ENCODE measurements around the gene FBXO41.
"Not testable (repeated sequence)": the region's sequence is repeated elsewhere in the genome, so short reads cannot be mapped to it uniquely, and the experiment has no call there.

Gene FBXO41

DNA sequence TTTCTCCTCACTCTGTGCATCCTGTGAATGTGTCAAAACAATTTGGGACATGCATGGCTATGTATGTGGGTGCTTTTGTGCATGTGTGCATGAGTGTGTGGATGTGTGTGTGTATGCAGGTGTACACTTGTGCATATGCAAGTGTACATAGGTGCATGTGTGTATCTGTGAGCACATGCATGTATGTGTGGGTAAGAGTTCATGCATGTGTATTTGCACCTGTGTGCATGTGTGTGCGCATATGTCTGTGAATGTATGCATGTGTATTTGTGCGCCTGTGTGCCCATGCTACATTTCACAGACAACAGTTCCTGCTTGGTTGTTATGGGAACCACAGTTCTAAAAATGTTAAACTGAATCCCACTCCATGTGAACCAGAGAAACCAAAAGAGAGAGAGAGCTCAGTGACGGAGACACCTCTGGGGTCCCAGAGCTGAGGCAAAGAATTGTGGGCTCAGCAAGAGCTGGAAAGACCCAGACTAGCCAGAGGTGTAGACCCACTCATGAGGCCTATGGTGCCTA lies 1.9 kb upstream of the FBXO41 start:
- DNase-seq (ENCODE audit: low spot score) = no peak

GRCh38 chr2:73285159-73285739 lies 971 bp upstream of the FBXO41 start:
- DNase-seq (ENCODE audit: low spot score) = no peak

- DNase-seq (ENCODE audit: low spot score) = no peak
Observed at GRCh38 chr2:73283545-73284295, 558 bp downstream of the FBXO41 start.

- no peak for DNase-seq (ENCODE audit: low spot score)
Observed at GRCh38 chr2:73282924-73283544, 1.2 kb downstream of the FBXO41 start.

DNA sequence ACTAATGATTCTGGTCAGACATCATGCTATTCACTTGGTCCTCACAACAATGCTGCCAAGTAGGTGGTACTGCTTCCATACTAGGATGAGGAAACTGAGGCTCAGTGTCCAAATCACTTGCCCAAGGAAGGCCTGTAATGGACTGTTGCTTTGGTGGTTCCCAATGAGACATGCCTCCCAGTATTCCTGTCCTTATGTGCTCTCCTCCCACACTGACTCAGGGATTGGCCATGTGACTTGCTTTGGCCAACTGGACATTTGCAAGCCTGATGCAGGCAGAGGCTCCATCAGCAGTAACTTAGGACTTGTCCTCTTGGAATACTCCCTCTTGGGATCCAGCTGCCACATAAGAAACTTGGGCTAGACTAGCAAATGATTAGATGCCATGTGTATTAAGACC lies 3.0 kb downstream of the FBXO41 start:
- DNase-seq (ENCODE audit: low spot score) = no peak

- DNase-seq (ENCODE audit: low spot score) = no peak
Observed at GRCh38 chr2:73279852-73280251, 4.4 kb downstream of the FBXO41 start.

GRCh38 chr2:73272270-73272669 lies 12.0 kb downstream of the FBXO41 start:
- DNase-seq (ENCODE audit: low spot score) = no peak

- DNase-seq (ENCODE audit: low spot score) = no peak
Observed at GRCh38 chr2:73269686-73270465, 14.4 kb downstream of the FBXO41 start.

GRCh38 chr2:73268830-73269685 lies 15.2 kb downstream of the FBXO41 start:
- DNase-seq (ENCODE audit: low spot score) = no peak

DNA sequence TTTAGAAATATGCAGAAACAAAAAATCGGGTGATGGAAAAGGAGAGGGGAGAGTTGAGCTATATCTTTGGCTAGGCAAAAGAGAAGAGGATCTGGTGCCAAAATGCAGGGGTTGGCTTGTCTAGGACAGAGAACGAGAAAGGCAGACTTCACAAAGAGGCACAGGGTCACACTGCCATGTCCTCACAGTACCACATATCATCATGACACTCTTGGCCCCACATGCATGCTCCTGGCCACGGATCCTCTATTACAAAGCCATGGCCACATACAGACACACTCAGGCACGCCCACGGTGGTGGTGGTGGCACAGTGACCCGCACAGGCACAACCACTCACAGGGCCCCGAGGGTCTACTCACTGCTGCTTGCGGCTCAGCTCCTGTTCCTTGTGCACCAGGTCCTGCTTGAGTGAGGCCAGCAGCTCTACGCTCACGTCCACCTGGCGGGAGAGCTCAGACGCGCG lies 15.9 kb downstream of the FBXO41 start:
- DNase-seq (ENCODE audit: low spot score) = no peak

GRCh38 chr2:73267008-73267407 lies 17.3 kb downstream of the FBXO41 start:
- no peak for DNase-seq (ENCODE audit: low spot score)

GRCh38 chr2:73266061-73266901 lies 18.0 kb downstream of the FBXO41 start:
- DNase-seq (ENCODE audit: low spot score) = no peak

DNA sequence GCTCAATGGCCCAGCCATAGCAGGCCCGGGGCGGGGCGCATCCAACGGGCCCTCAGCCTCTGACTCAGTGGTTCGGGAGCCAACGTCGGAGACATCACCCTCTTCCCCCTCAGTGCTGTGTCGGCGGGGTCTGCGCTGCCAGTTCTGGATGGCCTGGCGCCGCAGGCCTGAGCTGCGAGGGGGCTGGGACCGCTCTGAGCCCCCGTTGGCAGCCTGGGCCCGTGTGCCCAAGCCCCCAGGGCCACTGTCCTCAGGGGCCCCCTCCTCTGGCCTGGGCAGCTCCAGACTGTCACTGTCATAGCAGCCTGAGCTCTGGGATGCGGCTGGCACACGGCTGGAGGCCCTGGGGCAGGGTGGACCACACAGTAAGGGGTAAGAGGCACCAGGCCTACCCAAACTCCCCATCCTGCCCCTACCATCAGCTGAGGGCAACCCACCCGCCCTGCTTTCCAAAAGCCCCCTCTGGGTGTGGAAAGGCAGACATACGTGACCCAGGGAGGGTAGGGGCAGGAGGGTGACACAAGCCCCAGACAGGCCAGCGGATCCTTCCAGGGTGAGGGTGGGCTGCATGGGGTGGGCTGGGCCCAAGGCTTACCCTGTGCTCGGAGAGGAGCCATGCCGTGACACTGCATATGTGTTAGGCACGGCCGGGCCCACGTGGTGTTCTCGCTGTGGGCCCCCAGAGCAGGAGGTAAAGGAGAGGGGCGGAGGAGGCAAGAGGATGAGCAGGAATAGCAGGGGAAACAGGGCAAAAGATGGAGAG lies 18.8 kb downstream of the FBXO41 start:
- DNase-seq (ENCODE audit: low spot score) = no peak

GRCh38 chr2:73264783-73265182 lies 19.5 kb downstream of the FBXO41 start:
- no peak for DNase-seq (ENCODE audit: low spot score)

DNA sequence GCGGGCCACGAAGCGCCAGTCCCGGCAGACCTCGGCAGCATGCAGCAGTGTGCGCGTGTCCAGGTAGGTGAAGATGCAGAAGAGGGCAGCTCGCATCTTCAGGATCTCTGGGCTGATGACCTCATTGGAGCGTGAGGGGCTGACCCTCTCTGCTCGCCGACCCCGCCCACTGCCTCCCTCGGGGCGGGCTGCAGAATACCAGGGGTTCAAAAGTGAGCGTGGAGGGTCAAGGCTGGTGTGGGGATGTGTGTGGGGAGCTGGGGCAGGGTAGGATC lies 20.0 kb downstream of the FBXO41 start:
- no peak for DNase-seq (ENCODE audit: low spot score)

DNA sequence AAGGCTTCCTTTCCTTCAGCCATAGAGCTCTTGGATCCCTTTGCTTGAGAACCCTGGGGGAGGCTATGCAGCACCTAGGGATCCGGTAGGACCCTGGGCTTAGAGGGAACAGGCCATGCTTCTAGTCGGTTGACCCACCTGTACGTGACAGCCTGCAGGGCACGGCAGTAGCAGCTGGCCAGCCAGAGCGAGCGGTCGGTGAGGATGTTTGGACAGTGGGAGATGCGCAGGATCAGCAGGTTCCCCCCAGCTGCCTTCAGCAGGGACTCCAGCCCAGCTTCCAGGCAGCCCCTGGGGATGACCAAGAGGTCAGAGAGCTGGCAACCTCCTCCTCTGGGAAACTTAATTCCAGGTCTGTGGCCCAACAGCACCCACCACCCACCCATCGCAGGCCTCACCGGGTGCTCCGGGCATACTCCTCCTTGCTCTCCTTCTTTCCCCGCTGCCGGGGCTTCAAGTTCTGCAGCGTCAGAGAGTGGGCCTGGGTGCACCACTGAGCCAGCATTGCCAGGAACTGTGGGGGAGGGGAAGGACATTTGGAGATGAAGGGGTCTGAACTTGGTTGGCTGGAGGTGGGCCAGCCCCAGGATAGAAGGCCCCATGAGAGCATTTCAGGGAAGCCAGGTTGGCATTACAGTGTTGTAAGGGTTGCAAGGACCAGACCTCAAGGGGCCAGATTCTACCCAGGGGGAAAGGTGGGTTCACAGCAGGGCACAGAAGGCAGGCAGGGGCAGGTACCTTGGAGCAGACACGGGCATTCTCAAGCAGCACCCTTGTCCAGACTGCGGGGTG lies 20.5 kb downstream of the FBXO41 start:
- no peak for DNase-seq (ENCODE audit: low spot score)

DNA sequence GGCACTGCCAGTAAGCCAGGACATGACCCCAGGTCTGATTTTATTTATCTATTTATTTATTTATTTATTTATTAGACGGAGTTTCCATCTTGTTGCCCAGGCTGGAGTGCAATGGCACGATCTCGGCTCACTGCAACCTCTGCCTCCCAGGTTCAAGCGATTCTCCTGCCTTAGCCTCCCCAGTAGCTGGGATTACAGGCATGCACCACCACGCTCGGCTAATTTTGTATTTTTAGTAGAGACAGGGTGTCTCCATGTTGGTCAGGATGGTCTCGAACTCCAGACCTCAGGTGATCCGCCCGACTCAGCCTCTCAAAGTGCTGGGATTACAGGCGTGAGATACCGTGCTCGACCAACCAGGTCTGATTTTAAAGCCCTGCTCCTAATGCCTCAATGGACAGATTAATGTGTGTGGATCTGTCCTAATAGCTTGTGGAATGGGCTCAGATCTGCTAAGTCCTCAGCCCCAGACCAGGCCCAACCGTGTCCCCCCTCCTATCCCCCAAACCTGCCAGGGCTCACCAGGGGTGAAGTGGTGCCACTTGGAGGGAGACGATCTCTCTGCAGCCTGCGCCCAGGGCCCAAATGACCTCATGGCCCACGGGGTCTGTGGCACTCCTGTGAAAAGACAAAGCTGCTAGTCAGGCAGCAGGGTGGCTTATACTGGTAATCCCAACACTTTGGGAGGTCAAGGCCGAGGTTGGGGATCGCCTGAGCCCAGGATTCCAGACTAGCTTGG lies 21.4 kb downstream of the FBXO41 start:
- not testable (repeated sequence) for DNase-seq (ENCODE audit: low spot score)

DNA sequence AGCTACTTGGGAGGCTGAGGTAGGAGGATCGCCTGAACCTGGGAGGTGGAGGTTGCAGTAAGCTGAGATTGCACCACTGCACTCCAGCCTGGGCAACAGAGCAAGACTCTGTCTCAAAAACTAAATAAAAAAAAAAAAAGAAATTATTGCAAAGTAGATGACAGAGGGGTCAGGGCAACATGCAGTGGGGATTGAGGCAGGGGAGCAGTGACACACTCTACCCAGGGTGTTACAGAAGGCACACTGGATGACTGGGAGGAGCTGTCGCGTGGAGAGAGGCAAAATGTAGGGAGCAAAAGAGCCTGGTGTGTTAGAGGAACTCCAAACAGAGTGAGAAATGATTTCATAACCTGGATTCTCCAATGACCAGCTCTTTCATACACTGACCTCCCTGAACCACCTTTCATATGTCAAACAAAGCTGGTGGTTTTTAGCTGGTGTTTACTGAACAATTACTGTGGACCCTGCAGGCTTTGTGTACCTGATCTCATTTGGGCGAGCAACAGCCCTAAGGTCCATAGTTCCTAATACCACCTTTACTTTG lies 22.1 kb downstream of the FBXO41 start:
- DNase-seq (ENCODE audit: low spot score) = no peak

Data from COLO829 (cell line).